Measurements from ENCODE around the gene LYRM2. TPM values are rescaled to one million over a fixed set of nuclear protein-coding genes. Genes with fewer than 3 reads are reported as not detected.

The LYRM2 gene
- total RNA-seq, 4 donors from 2014 or later = 8.1 to 19.5 (median 14.4) TPM

- no peak overlapping the region for H3K4me3 ChIP-seq
- WGBS = 94% methylated on average over 12 of the region's 12 CpGs
- TF ChIP-seq EP300 (IDR thresholded peaks at IDR 0.05) = no peak
- TF ChIP-seq CTCF (IDR thresholded peaks at IDR 0.05) = no peak
- no peak for TF ChIP-seq POLR2AphosphoS5 (IDR thresholded peaks at IDR 0.05)
- TF ChIP-seq POLR2A (IDR thresholded peaks at IDR 0.05) = no peak
These were observed 96.3 kb downstream of the LYRM2 start for GRCh38 chr6:89542081-89542857.

GRCh38 chr6:89539779-89540178 lies 98.8 kb downstream of the LYRM2 start:
- Histone ChIP-seq H3K9me3 (no peaks in the 10 kb centered on the region), H3K4me1 (no peaks in the 10 kb centered on the region), H3K4me3 (no peak overlapping the region), H3K27me3 (no peaks in the 10 kb centered on the region), H3K36me3 (no peaks in the 10 kb centered on the region), H3K27ac (no peak overlapping the region)
- no peak for DNase-seq (ENCODE audit: low spot score in 2 of 2)
- no peak for TF ChIP-seq POLR2A (IDR thresholded peaks at IDR 0.05)
- TF ChIP-seq POLR2AphosphoS5 (IDR thresholded peaks at IDR 0.05) = no peak
- TF ChIP-seq EP300 (IDR thresholded peaks at IDR 0.05) = no peak
- no peak for TF ChIP-seq CTCF (IDR thresholded peaks at IDR 0.05)
- 62% methylated on average over 2 of the region's 2 CpGs for WGBS

More at GRCh38 chr6:89542081-89542857, 96.3 kb downstream of the LYRM2 start:
- Histone ChIP-seq H3K9me3 (no peaks in the 10 kb centered on the region), H3K4me1 (no peaks in the 10 kb centered on the region), H3K36me3 (no peaks in the 10 kb centered on the region), H3K27ac (no peak overlapping the region), H3K27me3 (no peaks in the 10 kb centered on the region)
- no peak for DNase-seq (ENCODE audit: low spot score in 2 of 2)

- Histone ChIP-seq H3K9me3 (no peaks in the 10 kb centered on the region), H3K4me1 (no peaks in the 10 kb centered on the region), H3K27ac (no peak overlapping the region), H3K27me3 (no peaks in the 10 kb centered on the region), H3K4me3 (no peak overlapping the region), H3K36me3 (no peaks in the 10 kb centered on the region)
- DNase-seq (ENCODE audit: low spot score in 2 of 2) = no peak
- TF ChIP-seq POLR2AphosphoS5 (IDR thresholded peaks at IDR 0.05) = no peak
- TF ChIP-seq EP300 (IDR thresholded peaks at IDR 0.05) = no peak
- no peak for TF ChIP-seq CTCF (IDR thresholded peaks at IDR 0.05)
- no peak for TF ChIP-seq POLR2A (IDR thresholded peaks at IDR 0.05)
- WGBS = 84% methylated on average over 5 of the region's 5 CpGs
These were observed 102.3 kb downstream of the LYRM2 start for GRCh38 chr6:89536231-89536630.

- no peaks in the 10 kb centered on the region for H3K36me3 ChIP-seq
- no peak for DNase-seq (ENCODE audit: low spot score in 2 of 2)
- no peak overlapping the region for H3K27ac ChIP-seq
- no peaks in the 10 kb centered on the region for H3K4me1 ChIP-seq
- no peaks in the 10 kb centered on the region for H3K27me3 ChIP-seq
- no peak overlapping the region for H3K4me3 ChIP-seq
- no peaks in the 10 kb centered on the region for H3K9me3 ChIP-seq
- WGBS = 75% methylated on average over 11 of the region's 11 CpGs
- TF ChIP-seq POLR2AphosphoS5 (IDR thresholded peaks at IDR 0.05) = no peak
- TF ChIP-seq EP300 (IDR thresholded peaks at IDR 0.05) = no peak
- TF ChIP-seq POLR2A (IDR thresholded peaks at IDR 0.05) = no peak
- TF ChIP-seq CTCF (IDR thresholded peaks at IDR 0.05) = no peak
These were observed 107.6 kb downstream of the LYRM2 start for GRCh38 chr6:89530982-89531381.

GRCh38 chr6:89528866-89529265 lies 109.7 kb downstream of the LYRM2 start:
- TF ChIP-seq POLR2AphosphoS5 (IDR thresholded peaks at IDR 0.05) (no peak), POLR2A (IDR thresholded peaks at IDR 0.05) (no peak), EP300 (IDR thresholded peaks at IDR 0.05) (no peak), CTCF (IDR thresholded peaks at IDR 0.05) (no peak)
- no peaks in the 10 kb centered on the region for H3K9me3 ChIP-seq
- DNase-seq (ENCODE audit: low spot score in 2 of 2) = no peak
- no peaks in the 10 kb centered on the region for H3K27me3 ChIP-seq
- H3K4me1 ChIP-seq = no peaks in the 10 kb centered on the region
- H3K4me3 ChIP-seq = no peak overlapping the region
- no peaks in the 10 kb centered on the region for H3K36me3 ChIP-seq
- H3K27ac ChIP-seq = no peak overlapping the region

Data from suprapubic skin (tissue), 4 donors.